Pancreas (tissue), 10 donors: Measurements from ENCODE around the gene SPECC1L. TPM values are rescaled to one million over a fixed set of nuclear protein-coding genes. Genes with fewer than 3 reads are reported as not detected.

ENCODE experiments used
- ATAC-seq, 4 donors: fragments of 200-7000 bp; cut with Tn5 transposase; one replicate each; pipeline versions ENCODE4 v1.8.0 to v1.9.1; 2020; ENCODE audit warnings: mild to moderate bottlenecking in 4 of 4, moderate library complexity in 4 of 4
- DNase-seq, 6 donors: peaks; one replicate each; pipeline ENCODE4 v3.0.0-alpha.2; 2020
- FAIRE-seq: peaks from 2 replicates; lab custom pipeline; 2012; peaks lifted over from hg19 to GRCh38; lab: Jason Lieb, UNC
- H3K27ac ChIP-seq, 4 donors: fragments of 200-600 bp; sonication (generic); 1 replicate in 3 of 4; 2 replicates in 1 of 4; pipeline versions ENCODE4 v1.5.0 to v1.8.0; 2020
- H3K27me3 ChIP-seq, 4 donors: fragments of 200-600 bp; one replicate each; pipeline ENCODE4 v1.8.0; 2021
- H3K36me3 ChIP-seq, 3 donors: fragments of 200-600 bp; sonication (generic) in 1 of 3; one replicate each; pipeline versions ENCODE4 v1.5.0 to v1.8.0; 2020 to 2021
- H3K4me1 ChIP-seq, 3 donors: fragments of 200-600 bp; one replicate each; pipeline ENCODE4 v1.8.0; 2021
- H3K4me3 ChIP-seq, 4 donors: fragments of 200-600 bp; sonication (generic) in 2 of 4; one replicate each; pipeline versions ENCODE4 v1.5.0 to v1.8.0; 2020 to 2021
- H3K9me3 ChIP-seq, 4 donors: fragments of 200-600 bp; one replicate each; pipeline ENCODE4 v1.8.0; 2021
- WGBS, 2 donors: extraction: QIAGEN DNeasy Blood & Tissue Kit; methylation state at CpG; one replicate each; pipeline ENCODE4 v1.1.7; 2013; 5-methylcytosine and 5-hydroxymethylcytosine counted together
- intact Hi-C, 3 donors: fragments of 100-400 bp; cut with DNase I; formaldehyde crosslinking; loops; one replicate each; pipeline versions ENCODE4 v1.11.1 to v1.14.2; 2022
- polyA plus RNA-seq, 2 donors: library from polyadenylated mRNA; stranded (reverse); fragments of 200-250 nt; gene quantifications; one replicate each; pipeline ENCODE4 v1.2.3, GENCODE V29; 2013
- total RNA-seq, 6 donors: library from RNA; stranded (reverse); fragmentation: NEBNext Ultra II Directional in 4 of 6; extraction: Animal tissue kit (Norgen Biotek cat#: 25700) in 4 of 6; gene quantifications; one replicate each; pipeline versions ENCODE4 v1.2.1 to v1.2.4, GENCODE V29; 2021 to 2023
- TF ChIP-seq, protein P1 (sequence below), 4 donors: fragments of 200-600 bp; sonication (generic) in 3 of 4; IDR thresholded peaks; one replicate each; pipeline versions ENCODE4 v1.5.0 to v1.8.0; 2021; ENCODE audit warnings: antibody characterized with exemption in 4 of 4
- donor health status: healthy with polysubstance abuse.
- donor health status: DM: no; HTN: no; CAD: no; lungs with moderate emphysema.
- donor health status: DM: no; HTN: no; CAD: no.
- donor health status: control.
- donor health status: control.
- donor health status: Bipolar disorder and iron deficiency.
- donor health status: DM: yes; HTN: yes; CAD: no.
- donor health status: DM: no; HTN: no; CAD: no.
- donor health status: DM: no; HTN: no; CAD: no.
- donor health status: DM: yes; HTN: yes; CAD: no.

Gene SPECC1L
- total and polyA plus RNA-seq, 8 donors: 8.6 to 36.3 (median 26.5) TPM

DNA sequence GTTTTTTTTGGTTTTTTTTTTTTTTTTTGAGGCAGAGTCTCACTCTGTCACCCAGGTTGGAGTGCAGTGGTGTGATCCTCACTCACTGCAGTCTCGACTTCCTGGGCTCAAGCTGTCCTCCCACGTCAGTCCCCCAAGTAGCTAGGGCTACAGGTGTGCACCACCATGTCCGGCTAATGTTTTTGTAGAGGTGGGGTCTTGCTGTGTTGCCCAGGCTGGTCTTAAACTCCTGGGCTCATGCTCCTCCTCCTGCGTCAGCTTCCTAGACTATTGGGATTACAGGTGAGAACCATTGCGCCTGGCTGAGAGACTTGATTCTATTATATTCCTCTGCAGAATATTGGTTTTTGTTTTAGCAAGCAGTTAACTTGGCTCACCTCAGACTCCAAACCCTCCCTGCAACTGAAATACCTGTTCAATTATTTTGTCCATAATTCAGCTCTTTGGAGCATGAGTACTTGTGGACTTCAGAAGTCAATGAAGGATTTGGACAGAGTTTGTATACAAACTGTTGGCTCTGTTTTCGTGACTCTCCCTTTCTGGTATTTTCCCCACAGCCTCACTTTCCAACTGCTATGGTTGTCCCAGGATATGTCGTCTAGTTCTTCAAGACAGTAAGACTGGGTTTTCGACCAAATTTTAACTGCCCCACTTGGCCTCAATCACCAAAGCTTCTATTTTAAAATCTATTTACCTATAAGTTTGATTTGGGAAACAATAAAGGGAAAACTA, 87.6 kb downstream of the SPECC1L start:
- H3K4me3 ChIP-seq: no peak overlapping the region
- intact Hi-C loops: no loop called here
- H3K4me1 ChIP-seq: peaks cover 0 to 3% (median 0%) of the 10 kb centered on the region in 3 donors
- ATAC-seq: no peak
- H3K36me3 ChIP-seq: peaks cover 0 to 18% (median 0%) of the 10 kb centered on the region in 3 donors
- no peaks in the 10 kb centered on the region for H3K9me3 ChIP-seq
- no peaks in the 10 kb centered on the region for H3K27me3 ChIP-seq
- DNase-seq: no peak
- H3K27ac ChIP-seq: no peak overlapping the region
- FAIRE-seq: no peak
- 95 to 96% methylated on average over 8 of the region's 8 CpGs for WGBS, 2 donors
- TF ChIP-seq, protein P1, sequence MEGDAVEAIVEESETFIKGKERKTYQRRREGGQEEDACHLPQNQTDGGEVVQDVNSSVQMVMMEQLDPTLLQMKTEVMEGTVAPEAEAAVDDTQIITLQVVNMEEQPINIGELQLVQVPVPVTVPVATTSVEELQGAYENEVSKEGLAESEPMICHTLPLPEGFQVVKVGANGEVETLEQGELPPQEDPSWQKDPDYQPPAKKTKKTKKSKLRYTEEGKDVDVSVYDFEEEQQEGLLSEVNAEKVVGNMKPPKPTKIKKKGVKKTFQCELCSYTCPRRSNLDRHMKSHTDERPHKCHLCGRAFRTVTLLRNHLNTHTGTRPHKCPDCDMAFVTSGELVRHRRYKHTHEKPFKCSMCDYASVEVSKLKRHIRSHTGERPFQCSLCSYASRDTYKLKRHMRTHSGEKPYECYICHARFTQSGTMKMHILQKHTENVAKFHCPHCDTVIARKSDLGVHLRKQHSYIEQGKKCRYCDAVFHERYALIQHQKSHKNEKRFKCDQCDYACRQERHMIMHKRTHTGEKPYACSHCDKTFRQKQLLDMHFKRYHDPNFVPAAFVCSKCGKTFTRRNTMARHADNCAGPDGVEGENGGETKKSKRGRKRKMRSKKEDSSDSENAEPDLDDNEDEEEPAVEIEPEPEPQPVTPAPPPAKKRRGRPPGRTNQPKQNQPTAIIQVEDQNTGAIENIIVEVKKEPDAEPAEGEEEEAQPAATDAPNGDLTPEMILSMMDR (IDR thresholded peaks at IDR 0.05): no peak

DNA sequence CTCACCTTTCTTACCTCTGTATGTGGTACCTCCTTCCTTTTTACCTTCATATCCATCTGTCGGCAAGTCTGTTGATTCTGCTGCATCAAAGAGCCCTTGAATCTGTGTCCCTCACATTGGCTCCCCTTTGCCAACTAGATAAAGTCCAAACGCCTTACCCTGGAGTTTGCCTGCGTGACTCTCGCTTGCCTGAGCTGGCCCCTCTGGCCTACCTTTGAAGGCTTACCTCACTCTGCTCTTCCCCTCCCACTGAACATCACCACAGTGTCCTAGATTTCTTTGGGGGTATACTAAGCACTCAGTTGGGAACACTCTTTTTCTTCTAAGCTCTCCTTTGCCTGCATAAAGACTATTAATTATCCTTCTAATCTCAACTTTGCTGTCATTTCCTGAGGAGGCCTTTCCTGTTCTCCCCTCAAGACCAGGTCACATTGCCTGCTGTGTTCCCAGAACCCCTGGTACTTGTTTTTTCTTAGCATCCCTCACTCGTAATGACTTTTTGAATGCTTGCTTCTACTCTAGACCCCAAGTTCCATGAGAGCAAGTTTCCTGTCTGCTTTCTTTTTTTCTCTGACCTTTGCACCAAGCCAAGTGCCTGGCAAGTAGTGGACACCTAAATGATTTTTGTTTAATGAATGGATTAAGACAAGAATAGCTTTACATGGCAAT, 89.0 kb downstream of the SPECC1L start:
- Histone ChIP-seq H3K4me1 (peaks cover 0 to 3% (median 0%) of the 10 kb centered on the region in 3 donors), H3K9me3 (no peaks in the 10 kb centered on the region), H3K4me3 (no peak overlapping the region), H3K27me3 (no peaks in the 10 kb centered on the region), H3K36me3 (peaks cover 0 to 26% (median 0%) of the 10 kb centered on the region in 3 donors), H3K27ac (no peak overlapping the region)
- intact Hi-C loops: no loop called here
- TF ChIP-seq, protein P1 (IDR thresholded peaks at IDR 0.05): no peak
- DNase-seq (no peak), ATAC-seq (no peak), FAIRE-seq (no peak)
- WGBS, 2 donors: 72 to 76% methylated on average over 5 of the region's 5 CpGs

DNA sequence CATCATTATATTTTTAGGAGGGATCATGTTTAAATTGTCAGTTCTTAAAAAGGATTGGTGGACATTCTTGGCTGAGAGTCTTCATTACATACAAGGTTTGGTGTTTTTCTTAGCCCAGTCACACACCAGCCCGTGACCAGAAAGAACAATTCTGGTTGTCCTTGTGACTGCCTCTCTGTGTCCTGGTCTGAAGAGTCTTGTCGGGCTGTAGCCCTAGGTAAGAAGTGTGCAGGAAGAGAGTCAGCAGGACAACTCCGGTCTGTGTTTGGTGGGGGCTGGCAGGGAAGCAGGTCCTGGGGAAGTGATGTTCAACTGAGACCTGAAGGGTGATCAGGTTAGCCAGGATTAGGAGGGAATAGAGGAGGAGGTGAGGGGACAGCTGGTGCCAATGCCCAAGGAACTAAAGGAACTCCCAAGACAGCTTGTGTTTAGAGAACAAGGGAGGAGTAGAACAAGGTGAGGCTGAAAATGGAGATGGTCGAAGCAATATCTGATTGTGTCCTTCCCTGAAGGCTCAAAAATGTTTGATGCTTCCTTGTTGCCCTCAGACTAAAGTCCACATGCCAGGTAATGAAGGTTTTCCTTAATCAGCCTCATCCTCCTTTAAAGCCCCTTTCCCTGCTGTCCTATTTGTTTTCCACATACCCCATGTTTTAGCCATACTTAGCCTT, 91.5 kb downstream of the SPECC1L start:
- Histone ChIP-seq H3K9me3 (no peaks in the 10 kb centered on the region), H3K27ac (no peak overlapping the region), H3K27me3 (no peaks in the 10 kb centered on the region), H3K4me3 (no peak overlapping the region), H3K36me3 (peaks cover 0 to 28% (median 0%) of the 10 kb centered on the region in 3 donors), H3K4me1 (peaks cover 0 to 3% (median 0%) of the 10 kb centered on the region in 3 donors)
- FAIRE-seq (no peak), ATAC-seq (no peak), DNase-seq (no peak)
- intact Hi-C loops: no loop called here
- TF ChIP-seq, protein P1 (IDR thresholded peaks at IDR 0.05): no peak
- WGBS, 2 donors: 91 to 95% methylated on average over 4 of the region's 4 CpGs

DNA sequence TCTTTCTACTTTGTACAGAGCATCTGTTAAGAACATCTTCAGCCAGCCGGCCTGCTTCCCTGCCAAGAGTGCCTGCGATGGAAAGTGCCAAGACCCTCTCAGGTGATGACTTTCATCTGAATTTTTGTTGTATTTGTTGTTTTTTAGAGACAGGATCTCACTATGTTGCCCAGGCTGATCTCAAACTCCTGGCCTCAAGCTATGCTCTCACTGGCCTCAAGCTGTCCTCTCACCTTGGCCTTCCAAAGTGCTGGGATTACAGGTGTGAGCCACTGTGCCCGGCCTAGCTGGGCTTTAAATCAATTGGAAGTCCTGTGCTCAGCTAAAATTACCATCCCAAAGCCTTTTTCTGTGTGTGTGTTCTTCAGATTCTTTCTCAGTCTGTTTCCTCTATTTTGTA, 92.6 kb downstream of the SPECC1L start:
- intact Hi-C loops: no loop called here
- ATAC-seq: no peak
- 92% methylated on average over 3 of the region's 3 CpGs for WGBS, 2 donors

More for the DNA sequence above, 92.6 kb downstream of the SPECC1L start:
- DNase-seq (no peak), FAIRE-seq (no peak)
- H3K4me1 ChIP-seq: peaks cover 0 to 3% (median 0%) of the 10 kb centered on the region in 3 donors
- peaks cover 0 to 32% (median 5%) of the 10 kb centered on the region in 3 donors for H3K36me3 ChIP-seq
- no peak overlapping the region for H3K27ac ChIP-seq
- H3K27me3 ChIP-seq: no peaks in the 10 kb centered on the region
- no peak overlapping the region for H3K4me3 ChIP-seq
- H3K9me3 ChIP-seq: no peaks in the 10 kb centered on the region
- TF ChIP-seq, protein P1 (IDR thresholded peaks at IDR 0.05): no peak
